GF-D8 (cell line): Measurements from ENCODE around the gene CA5A.
"Not testable (repeated sequence)": the region's sequence is repeated elsewhere in the genome, so short reads cannot be mapped to it uniquely, and the experiment has no call there.

Experiments
- DNase-seq: peaks from one replicate; lab custom pipeline; 2025; lab: John Stamatoyannopoulos, UW

CA5A gene

GRCh38 chr16:87924041-87924810, 12.1 kb downstream of the CA5A start:
- DNase-seq: no peak

DNA sequence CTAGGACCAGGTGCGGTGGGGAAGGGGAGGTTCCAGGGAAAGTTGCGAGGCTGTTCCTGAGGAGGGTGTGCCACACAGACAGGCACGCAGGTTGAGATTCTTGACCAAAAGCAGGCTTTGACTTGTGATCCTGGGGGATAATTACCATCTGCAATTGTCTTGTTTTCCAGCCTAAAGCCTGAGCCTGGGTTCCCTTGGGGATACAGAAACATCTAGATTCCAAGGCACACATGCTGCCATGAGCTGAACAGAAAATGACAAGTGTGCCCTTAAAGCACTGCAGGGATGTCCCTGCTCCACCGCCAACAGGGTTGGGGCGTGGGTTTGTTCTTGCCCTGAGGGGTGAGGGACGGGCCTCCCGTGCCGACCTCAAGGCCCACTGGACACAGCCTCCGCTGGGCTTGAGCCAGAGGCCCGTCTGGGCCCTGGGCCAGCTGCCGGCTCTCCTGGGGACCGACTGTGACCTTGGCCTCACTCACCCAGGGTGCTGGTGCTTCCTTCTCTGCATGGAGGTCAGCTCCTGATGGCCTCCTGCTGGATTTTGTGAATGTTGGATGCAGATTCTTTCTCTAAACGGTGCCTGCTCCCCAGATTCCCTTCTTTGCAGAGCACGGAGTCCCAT, 14.0 kb downstream of the CA5A start:
- no peak for DNase-seq

GRCh38 chr16:87921236-87921773, 15.0 kb downstream of the CA5A start:
- no peak for DNase-seq

GRCh38 chr16:87919681-87919994, 16.7 kb downstream of the CA5A start:
- DNase-seq: no peak

DNA sequence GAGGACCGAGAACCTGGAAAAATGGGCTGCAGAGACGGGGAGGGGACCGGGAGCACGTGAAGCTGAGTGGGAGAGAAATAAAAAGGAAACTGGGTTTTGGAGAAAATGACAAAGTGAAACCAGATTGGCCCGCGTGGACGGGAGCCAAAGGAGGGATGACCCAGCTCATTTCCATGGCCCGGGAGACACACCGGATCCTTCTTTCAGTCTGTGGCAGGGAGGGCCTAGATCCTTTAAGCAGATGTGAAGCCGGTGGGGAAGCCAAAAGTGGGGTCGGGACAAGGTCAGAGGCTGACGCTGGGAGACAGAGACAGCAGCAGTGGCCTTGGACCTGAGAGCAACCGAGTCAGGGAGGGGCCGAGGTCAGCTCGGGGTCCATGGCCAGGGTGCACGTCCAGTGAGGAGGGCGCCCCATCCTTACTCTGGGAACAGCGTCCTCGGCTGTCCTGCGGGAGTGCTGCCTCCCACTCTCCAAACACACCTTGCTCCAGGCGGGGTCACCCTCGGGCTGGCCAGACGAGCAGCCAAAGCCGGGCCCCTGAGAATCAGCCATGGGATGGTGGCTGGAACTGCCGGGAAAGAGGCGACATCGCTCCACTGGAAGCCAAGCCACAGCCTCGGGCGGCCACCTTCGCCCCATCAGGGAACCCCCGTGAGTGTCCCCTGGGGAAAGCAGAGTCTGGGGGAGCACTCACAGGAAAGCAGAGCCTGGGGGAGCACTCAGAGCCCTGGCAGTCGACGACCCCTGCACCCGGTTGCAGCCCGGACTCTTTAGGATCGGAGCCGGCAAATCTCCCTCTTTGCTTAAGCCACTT, 17.3 kb downstream of the CA5A start:
- no peak for DNase-seq

DNA sequence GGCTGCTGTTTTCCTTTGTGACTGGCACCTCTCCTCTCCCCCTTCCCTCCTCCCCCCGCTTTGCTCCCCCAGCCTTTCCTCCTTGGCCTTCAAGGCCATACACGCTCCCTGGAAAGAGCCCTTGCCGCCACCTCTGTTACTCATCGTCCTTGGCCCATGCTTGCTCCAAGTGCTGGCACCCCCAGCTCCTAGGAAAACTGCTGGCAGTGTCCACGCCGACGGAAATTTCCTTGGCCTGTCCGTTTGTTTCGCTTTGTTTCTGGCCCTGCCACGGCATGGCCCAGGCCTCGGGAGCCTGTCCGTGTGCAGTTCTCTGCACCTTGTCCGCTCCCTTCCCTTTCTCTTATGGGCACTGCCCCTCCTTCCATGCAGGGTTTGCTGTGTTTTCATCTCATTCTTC, 18.0 kb downstream of the CA5A start:
- no peak for DNase-seq

DNA sequence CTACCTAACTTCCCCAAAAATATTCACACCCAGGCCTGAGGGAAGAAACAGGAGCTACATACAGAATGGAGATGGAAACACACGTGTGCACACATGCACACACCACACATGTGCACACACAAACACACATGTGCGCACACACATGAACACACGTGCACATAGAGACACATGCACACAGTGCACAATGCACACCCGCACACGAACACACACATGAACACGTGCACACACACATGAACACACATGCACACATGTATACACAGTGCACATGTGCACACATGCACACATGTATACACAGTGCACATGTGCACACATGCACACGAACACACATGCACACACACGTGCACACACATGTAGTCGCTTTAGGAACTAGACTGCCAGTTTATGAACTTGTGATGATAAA, 18.8 kb downstream of the CA5A start:
- no peak for DNase-seq

- no peak for DNase-seq
Measured at GRCh38 chr16:87914812-87915211, 21.5 kb downstream of the CA5A start.

GRCh38 chr16:87914021-87914725, 22.2 kb downstream of the CA5A start:
- DNase-seq: not testable (repeated sequence)

- not testable (repeated sequence) for DNase-seq
Measured at GRCh38 chr16:87912691-87913090, 23.6 kb downstream of the CA5A start.

DNA sequence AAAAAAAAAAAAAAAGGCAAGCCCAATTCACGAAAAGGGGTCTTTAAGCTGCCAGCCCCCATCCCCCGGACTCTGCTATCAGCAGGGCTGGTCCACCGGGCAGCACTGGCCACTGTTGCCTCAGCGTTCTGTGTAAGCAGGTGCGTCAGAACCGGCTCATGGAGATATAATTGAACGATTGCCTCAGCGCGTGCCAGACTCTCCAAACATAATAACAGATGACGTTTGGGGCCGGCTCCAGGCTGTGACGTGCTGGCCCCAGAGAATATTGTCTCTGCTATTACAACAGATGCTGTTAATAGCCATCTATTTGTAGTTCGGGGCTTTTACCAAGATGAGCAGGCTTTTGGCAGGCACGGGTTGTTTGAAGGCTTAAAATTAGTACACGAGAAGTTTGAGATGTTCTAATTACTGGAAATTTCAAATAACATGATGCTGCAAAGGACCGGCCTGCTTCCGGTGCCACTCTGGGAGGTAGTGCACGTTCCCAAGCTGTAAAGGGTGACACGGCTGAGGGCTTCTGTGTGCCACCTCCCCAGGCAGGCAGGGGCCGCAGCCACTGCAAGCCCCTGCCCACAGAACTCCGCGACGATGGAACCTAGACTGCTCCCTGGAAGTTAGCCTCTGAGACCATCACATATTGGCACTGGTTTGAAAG, 25.1 kb downstream of the CA5A start:
- not testable (repeated sequence) for DNase-seq

DNA sequence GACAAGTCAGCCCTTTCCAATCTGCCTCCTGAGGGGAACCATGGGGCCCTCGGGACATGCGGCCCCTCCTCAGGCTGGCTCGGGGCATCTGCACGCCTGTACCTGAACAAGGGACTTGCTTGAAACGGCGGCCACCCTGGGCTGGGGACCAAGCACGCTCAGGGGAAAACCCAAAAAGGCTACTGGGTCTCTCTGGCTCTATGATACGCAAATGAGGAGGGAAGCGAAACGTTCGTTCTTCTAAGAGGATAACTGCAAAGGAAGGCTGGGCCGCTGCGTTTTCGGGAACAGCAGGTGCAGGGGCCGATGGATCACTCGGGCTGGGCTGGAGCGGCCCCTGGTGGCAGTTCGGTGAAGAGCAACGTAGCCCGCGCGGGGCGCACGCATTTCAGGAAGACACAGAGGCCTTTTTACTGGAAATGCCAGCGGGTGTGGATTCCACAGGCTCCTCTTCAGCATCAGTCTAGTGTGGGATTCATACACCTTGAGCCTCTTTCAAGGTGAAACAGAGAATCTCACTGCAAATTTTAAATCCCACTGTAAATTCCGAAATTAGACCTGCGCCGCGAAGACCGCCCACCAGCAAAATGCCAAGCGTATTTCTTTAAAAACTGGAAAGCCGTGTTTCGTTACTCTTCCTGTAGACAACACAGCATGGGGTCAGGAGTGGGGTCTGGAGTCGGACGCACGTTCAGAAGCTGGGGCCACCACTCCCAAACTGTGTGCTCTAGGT, 27.0 kb downstream of the CA5A start:
- peak; percentile 16 for DNase-seq

GRCh38 chr16:87908101-87908500, 28.2 kb downstream of the CA5A start:
- not testable (repeated sequence) for DNase-seq

- not testable (repeated sequence) for DNase-seq
Measured at GRCh38 chr16:87905521-87905920, 30.8 kb downstream of the CA5A start.

DNA sequence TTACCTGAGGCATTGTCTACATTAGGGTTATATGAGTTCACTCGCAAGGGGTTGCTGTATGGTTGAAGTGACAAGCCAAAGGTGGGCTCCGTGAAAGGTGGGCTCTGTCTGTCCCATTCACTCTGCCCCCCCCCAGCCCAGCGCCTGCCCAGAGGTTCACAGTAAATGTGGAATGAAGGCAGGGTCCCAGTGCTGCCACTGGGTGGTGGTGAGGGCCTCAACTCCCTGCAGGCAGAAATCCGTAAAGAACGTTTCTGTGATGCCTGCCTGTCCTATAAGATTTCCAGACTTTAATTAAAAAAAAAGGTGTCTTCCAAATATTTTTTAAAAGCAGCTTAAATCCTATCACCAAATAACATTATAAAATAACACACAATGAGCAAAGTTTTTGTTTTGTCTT, 31.4 kb downstream of the CA5A start:
- not testable (repeated sequence) for DNase-seq

DNA sequence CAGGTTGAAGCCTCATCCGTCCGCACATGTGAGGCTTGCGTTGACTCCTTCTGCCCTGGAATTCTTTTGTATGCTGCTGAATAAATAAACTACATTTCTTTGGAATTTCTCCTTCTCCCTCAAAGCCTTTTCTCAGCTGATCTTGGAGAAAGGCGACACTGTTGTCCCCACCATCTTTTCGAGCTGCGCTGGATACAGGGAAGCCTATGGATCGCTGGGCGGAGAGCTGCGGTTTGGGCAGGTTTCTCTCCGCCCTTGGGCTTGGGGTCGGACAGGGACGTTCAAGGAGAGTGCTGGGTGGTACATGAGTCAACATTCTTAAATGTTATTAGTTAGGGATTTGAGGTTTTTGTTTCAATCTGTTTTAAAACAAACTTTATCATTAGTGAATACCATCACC, 35.8 kb downstream of the CA5A start:
- not testable (repeated sequence) for DNase-seq

GRCh38 chr16:87897521-87898505, 38.5 kb downstream of the CA5A start:
- DNase-seq: no peak

DNA sequence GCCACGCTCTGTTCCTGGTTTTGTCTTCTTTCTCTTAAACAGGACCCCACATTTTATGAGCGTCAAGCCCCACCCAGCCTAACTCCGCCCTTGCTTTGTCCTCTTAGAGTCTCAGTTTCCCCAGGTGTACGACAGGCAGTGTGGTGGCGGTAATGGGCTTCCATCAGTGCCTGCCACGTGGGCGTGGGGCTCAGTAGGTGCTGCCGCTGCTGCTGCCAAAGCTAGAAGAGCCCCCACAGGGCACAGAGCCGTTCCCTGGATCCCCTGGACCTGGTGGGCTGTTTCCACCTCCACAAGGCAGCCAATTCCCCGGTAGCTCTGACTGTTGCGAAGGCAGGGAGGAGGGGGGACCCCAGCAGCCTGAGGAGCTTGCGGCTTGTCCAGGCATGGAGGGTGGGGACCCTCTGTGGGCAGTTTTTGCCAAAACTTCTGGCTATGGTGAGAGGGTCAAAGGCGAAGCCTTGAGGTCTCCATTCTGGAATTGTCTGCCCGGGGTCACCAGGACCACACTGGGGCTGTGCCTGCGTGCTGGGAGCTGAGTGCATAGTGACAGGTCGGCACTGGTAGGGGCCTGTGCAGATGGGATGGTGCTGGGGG, 39.3 kb downstream of the CA5A start:
- DNase-seq: not testable (repeated sequence)
